GM19035 (cell line): Measurements from ENCODE around the gene PDIK1L.
A peak's percentile ranks its signal among the peaks of the same experiment; 100 is the strongest.

Experiments used
- ATAC-seq: cut with Tn5 transposase; IDR thresholded peaks from one replicate; pipeline ENCODE4 v1.9.1; 2021; ENCODE audit not compliant: unreplicated experiment

Gene PDIK1L

GRCh38 chr1:26121854-26122773 is 10.5 kb downstream of the PDIK1L start:
- ATAC-seq: no peak

GRCh38 chr1:26122988-26123973 is 11.7 kb downstream of the PDIK1L start:
- no peak for ATAC-seq

GRCh38 chr1:26124418-26125331 is 13.1 kb downstream of the PDIK1L start:
- ATAC-seq: no peak

GRCh38 chr1:26125382-26125781 is 13.8 kb downstream of the PDIK1L start:
- ATAC-seq: no peak

- ATAC-seq: no peak
Observed at GRCh38 chr1:26125946-26126320, 14.3 kb downstream of the PDIK1L start.

GRCh38 chr1:26126321-26127084 is 14.9 kb downstream of the PDIK1L start:
- ATAC-seq: peak; percentile 79

GRCh38 chr1:26127235-26128163 is 15.9 kb downstream of the PDIK1L start:
- ATAC-seq: no peak

GRCh38 chr1:26129778-26130177 is 18.2 kb downstream of the PDIK1L start:
- no peak for ATAC-seq

- ATAC-seq: no peak
Observed at GRCh38 chr1:26130695-26131094, 19.1 kb downstream of the PDIK1L start.

- ATAC-seq: no peak
Observed at GRCh38 chr1:26132128-26132833, 20.7 kb downstream of the PDIK1L start.

GRCh38 chr1:26132834-26133167 is 21.2 kb downstream of the PDIK1L start:
- ATAC-seq: no peak

- ATAC-seq: no peak
Observed at GRCh38 chr1:26134466-26134865, 22.8 kb downstream of the PDIK1L start.

- ATAC-seq: no peak
Observed at GRCh38 chr1:26138974-26139558, 27.4 kb downstream of the PDIK1L start.

- no peak for ATAC-seq
Observed at GRCh38 chr1:26142159-26142558, 30.5 kb downstream of the PDIK1L start.

- ATAC-seq: no peak
Observed at GRCh38 chr1:26145041-26145959, 33.7 kb downstream of the PDIK1L start.

GRCh38 chr1:26145960-26146294 is 34.3 kb downstream of the PDIK1L start:
- no peak for ATAC-seq

GRCh38 chr1:26148887-26149286 is 37.3 kb downstream of the PDIK1L start:
- ATAC-seq: no peak
